HG03139 (cell line): ENCODE measurements around the gene TMEFF1.
"Not testable (repeated sequence)": the region's sequence is repeated elsewhere in the genome, so short reads cannot be mapped to it uniquely, and the experiment has no call there.

Source experiments
- ATAC-seq: cut with Tn5 transposase; IDR thresholded peaks from one replicate; pipeline ENCODE4 v1.9.1; 2021; ENCODE audit not compliant: unreplicated experiment

Gene TMEFF1

DNA sequence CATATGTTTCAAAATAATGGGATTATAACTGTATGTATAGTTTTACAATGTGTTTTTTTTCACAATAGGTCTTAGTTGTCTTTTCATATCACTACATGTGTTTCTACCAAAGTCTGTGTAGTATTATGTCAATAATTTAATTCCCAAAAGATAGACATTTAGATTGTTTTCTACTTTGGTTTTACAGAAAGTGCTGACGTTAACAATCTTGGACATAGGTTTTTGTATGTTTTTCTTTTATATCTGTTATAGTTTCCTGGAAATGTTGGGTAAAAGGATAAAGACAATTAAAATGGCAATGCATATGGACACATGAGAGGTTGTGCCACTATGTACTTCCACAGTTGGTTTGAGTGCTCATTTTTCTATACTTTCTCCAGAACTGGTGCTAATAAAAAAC, 15.2 kb downstream of the TMEFF1 start:
- no peak for ATAC-seq

- no peak for ATAC-seq
Observed at GRCh38 chr9:100489836-100490235, 16.9 kb downstream of the TMEFF1 start.

- no peak for ATAC-seq
Observed at GRCh38 chr9:100492952-100493351, 20.0 kb downstream of the TMEFF1 start.

DNA sequence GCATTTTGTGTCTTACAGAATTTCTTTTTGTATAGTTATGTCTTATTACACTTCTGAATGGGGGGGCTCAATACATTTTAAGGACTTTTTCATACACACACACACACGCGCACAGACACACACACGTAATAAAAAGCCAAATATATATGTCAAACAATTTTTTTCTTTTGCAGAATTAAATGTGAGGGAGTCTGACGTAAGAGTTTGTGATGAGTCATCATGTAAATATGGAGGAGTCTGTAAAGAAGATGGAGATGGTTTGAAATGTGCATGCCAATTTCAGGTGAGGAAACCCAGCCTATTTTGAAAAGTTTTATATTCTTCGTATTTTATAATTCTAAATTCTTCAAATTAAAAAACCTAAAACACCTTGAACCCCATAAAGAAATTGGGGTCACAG, 25.6 kb downstream of the TMEFF1 start:
- ATAC-seq = no peak

GRCh38 chr9:100499460-100499859, 26.5 kb downstream of the TMEFF1 start:
- no peak for ATAC-seq

DNA sequence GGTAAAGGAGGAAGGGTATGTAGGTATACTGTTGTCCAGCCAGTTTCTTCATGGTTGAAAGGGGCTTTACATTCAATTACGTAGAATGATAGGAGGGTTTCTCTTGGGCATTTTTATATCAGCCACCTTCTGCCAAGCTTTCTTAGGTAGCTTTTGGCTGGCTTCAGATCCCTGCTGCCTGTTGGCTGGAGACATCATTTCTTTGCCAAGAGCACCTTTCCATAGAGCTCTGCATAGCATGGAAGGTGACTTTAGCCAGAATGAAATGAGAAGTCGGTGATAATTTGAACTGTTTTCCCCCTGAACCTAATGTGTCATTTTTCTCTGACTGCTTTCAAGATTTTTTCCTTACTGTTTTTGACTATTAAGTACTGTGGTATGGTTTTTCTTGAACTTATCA, 26.9 kb downstream of the TMEFF1 start:
- ATAC-seq = no peak

DNA sequence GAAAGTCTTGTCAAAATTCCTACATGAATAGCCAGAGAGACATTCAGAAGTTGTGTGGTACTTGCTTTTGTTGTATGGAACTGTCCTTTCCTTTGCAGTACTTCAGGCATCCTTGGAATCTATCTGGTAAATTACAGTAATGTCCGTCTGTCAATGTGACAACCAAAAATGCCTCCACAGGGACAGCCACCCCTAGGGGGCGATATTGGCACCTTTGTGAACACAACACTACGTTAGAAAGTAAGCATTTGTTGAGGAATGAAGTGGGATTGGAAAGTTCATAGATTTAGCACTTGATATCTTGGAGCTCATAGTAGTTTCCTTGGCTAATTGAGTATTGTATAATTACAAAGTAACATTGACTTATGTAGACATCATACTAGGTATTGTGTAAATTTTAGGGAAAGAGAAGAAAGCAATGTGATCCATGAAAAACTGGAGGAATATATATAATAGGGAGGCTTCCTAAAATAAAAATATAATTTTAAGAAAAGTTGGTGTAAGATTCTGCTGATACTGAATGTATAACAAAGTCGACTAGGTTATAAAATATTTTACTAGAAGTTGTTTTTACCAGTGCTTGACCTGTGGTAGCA, 32.7 kb downstream of the TMEFF1 start:
- ATAC-seq = peak; percentile 68

DNA sequence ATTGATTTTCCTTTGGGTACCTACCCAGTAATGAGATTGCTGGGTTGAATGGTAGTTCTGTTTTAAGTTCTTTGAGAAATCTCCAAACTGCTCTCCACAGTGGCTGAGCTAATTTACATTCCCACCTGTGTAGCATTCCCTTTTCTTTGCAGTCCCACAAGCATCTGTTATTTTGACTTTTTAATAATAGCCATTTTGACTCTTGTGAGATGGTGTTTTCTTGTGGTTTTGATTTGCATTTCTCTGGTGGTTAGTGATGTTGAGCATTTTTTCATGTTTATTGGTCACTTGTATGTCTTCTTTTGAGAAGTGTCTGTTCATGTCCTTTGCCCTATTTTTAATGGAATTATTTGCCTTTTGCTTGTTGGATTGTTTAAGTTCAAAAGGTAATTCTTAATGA, 34.4 kb downstream of the TMEFF1 start:
- not testable (repeated sequence) for ATAC-seq

DNA sequence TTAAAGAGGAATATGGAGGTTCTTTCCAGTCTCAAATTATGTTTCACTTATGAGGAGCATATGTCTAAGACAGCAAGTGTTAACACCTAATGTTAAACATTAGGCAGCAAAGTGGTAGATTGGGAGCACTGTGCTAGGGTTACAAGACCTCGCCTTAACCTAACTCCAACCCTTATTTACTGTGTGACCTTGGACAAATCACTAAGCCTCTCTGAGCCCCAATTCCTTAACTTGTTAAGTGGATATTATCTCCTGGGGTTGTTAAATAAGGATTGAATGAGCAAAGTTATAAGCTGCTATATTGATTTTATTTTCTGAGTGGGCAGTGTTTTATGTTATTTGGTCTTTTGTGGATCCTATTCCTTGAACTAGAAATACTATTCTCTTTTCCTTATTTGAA, 38.3 kb downstream of the TMEFF1 start:
- ATAC-seq = no peak

- ATAC-seq = no peak
Observed at GRCh38 chr9:100515578-100516494, 42.9 kb downstream of the TMEFF1 start.

DNA sequence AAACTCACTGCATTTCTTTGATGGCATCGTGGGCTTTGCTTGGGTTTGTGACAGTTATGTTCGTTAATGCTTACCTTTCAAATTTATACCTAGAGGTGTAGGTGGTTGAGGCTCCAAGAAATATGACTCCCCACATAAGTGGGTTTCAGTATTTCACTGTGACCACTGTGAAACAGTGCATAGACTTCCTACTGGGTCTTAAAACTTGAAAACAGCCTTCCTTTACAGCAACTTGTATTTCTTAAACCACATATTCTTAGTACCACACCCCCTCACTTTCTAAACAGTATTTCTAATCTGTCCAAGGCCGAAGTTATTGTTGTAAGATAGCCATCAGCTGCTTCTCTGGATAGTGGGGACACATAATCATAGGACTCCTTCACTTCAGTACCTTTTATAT, 48.3 kb downstream of the TMEFF1 start:
- no peak for ATAC-seq

- ATAC-seq = no peak
Observed at GRCh38 chr9:100525563-100525962, 52.6 kb downstream of the TMEFF1 start.

GRCh38 chr9:100527180-100527794, 54.3 kb downstream of the TMEFF1 start:
- not testable (repeated sequence) for ATAC-seq

GRCh38 chr9:100534401-100534800, 61.5 kb downstream of the TMEFF1 start:
- ATAC-seq = no peak

- no peak for ATAC-seq
Observed at GRCh38 chr9:100540327-100540726, 67.4 kb downstream of the TMEFF1 start.

GRCh38 chr9:100549048-100549447, 76.1 kb downstream of the TMEFF1 start:
- no peak for ATAC-seq

DNA sequence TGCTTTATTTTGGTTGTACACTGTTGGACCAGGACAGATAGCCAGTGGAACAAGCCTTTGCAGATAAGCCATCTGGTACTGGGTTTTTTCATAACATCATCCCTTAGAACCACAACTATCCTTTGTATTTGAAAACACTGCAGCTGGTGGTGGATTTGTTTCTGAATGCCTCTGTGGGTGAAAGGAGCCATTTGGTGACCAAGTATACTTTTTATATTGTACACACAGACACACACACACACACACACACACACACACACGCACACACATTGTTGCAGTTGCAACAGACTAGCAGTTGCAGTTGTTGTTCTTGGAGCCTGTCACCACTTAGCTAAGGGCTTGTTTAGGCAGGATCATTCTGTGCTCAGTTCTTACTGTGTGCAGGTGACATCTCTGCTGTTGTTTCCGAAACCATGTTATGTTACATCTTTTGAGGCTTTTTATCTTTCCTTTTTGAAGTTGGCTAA, 82.0 kb downstream of the TMEFF1 start:
- ATAC-seq = no peak

DNA sequence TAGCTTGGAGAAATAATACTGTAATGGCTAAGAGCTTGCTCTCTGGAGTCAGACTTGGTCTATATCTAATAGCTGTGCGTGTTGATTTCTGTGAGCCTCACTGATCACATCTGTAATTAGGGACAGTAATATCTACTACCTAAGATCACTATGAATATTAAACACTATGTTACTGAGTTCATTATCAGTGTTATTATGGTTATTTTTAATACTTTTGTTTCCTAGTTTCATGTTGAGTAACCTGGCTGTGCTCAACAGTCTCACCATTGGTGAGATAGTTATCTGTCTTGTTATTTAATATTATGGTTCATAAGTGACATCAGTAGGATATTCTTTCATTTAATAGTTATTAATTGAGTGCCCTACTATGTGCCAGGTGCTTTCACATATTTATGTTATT, 82.5 kb downstream of the TMEFF1 start:
- no peak for ATAC-seq

- no peak for ATAC-seq
Observed at GRCh38 chr9:100557053-100557452, 84.1 kb downstream of the TMEFF1 start.

DNA sequence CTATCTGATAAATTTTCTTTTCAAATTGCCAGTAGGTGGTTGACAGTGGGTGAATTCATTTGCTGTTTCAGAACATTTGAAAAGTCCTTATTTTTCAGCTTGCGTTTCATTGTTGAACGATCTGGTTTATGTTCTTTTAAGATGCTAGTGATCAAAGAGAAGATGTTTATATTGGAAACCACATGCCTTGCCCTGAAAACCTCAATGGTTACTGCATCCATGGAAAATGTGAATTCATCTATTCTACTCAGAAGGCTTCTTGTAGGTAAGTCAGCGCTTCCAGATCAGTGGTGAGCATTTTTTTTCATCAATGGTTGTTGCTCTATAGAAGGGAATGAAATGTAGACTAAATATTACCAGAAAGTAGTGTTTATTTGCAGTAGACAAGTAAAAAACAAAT, 88.3 kb downstream of the TMEFF1 start:
- no peak for ATAC-seq

DNA sequence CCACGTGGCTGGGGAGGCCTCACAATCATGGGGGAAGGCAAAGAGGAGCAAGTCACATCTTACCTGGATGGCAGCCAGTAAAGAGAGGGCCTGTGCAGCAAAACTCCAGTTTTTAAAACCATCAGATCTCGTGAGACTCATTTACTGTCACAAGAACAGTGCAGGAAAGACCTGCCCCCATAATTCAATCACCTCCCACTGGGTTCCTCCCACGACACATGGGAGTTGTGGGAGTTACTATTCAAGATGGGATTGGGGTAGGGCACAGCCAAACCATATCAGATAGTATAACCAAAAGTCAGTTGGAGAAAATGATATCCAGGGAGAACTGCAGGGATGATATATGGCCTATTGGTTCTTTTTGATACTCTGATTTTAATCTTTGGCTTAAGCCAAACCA, 94.9 kb downstream of the TMEFF1 start:
- ATAC-seq = no peak

DNA sequence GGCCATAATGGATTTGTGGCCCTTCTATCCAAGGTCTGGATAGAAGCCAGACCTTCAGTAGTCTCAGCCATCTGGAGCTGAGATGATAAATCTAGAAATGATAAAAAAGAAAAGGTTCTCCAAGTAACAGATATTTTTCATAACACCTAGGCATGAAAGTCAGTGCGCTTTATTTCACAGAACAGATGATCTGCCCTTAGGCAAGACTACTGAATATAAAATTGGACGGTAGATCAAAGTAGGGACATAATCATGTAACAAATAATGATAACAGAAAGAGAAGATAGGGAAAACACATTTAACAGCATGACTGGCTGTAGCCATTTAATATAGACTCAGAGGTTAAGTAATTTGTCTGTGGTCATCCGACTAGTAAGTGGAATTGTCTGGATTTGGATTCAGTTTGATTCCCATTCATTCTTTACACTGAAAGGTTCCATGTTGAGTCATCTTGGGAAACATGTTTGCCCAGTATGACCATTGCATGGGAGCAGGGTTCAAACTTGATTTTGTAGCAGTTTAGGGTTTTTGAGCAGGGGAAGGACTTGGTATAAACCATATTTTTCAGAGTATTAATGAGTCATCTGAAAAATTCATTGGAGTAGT, 100.8 kb downstream of the TMEFF1 start:
- no peak for ATAC-seq
